ENCODE measurements around the gene HYKK. TPM values are rescaled to one million over a fixed set of nuclear protein-coding genes. Genes with fewer than 3 reads are reported as not detected.

The HYKK gene
- total RNA-seq, 6 donors from 2014 or later = 2.8 to 6.3 (median 3.2) TPM

DNA sequence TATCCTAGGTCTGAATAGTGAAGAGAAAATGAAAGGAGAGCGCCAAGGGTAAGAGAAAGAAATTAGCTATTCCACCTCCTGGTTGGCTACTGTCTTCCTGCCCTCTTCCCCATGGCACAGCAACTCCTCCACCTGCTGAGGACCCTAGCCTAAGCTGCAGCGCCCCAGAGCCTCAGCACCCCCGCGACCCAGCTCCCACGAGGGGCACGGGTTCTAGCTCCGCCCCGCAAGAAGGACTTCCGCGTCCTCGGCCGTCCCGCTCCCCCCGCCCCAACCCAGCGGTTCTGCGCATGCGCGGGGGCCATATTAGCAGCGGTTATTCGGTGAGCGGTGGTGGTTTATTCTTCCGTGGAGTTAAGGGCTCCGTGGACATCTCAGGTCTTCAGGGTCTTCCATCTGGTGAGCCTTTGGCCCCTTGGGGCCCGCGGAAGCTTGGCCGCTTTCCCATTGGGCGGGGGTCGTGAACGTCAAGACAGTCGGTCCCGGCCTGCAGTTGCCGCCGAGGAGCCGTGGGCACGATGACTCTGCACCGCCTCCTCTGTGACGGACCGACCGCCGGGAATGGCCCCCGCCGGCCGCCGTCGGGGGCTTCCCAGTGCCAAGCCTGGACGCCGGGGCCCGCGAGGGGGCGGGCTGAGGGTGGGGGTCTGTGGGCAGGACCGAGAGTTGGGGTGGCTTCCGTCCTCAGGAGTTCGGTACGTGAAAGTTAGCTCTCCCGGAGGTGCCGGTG, 32.9 kb downstream of the HYKK start, which contains the start of gene PSMA4:
PSMA4 (plus strand) TSS at position 304 of the 730 bp plus-strand sequence. CDS start 1,484 bp downstream, outside the sequence.
- 1% methylated on average over 15 to 26 of the region's 56 CpGs for WGBS, 2 donors
- peak; percentile 92 to 98 for DNase-seq

DNA sequence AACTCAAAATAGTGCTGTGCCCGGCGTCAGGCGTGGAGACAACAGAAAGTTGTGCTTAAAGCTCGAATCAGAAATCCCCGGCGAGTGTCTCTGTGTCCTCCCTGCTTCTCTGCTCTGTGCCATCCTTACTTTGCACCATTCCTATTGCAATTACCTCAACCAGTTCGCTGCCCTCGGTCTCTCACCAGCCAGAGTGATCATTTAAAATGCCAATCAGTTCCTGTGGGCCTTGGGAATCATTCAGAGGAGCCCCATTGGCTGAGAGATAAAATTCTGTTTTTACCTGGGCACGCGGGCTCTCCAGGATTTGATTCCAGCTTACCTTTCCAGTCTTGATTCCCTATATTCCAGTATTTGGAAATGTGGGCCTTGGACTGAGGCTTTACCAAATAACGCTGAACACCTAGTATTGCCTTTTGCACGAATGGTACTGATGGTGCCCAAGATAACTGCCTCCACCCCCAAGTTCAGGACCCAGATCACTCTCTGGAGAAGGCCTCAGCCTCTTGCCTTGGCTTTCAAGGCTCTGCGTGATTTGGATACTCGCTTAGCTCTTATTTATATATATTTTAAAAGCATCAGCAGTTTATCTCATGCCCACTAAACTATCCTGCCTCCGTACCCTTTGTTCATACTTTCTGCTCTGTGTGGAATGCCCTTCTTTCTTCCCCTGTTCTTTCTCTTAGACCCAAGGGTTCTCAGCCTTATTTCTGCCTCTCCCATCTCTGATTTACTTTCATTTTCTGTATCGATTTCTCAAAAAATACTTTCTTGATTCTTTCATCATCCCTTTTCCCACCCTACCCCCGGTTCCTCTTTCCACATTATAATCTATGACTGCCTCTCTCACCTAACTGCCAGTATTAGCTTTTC, 33.7 kb downstream of the HYKK start:
- whole genome bisulfite sequencing, 2 donors = 1 to 3% methylated on average over 11 to 17 of the region's 17 CpGs
- no peaks in the 10 kb centered on the region for H3K27me3 ChIP-seq

More for the DNA sequence above, 32.9 kb downstream of the HYKK start, which contains the start of gene PSMA4:
- Histone ChIP-seq H3K27me3 (no peaks in the 10 kb centered on the region), H3K27ac (peak within 1 kb of the TSS; percentile 93 to 98 (median 96)), H3K36me3 (peaks cover 8 to 27% (median 18%) of the 10 kb centered on the region in 4 donors), H3K4me1 (peaks cover 18 to 38% (median 24%) of the 10 kb centered on the region in 4 donors), H3K9me3 (no peaks in the 10 kb centered on the region), H3K4me3 (peak within 1 kb of the TSS; percentile 66 to 86 (median 76))
- TF ChIP-seq POLR2A (IDR thresholded peaks at IDR 0.05) = peak in 3 of 4 donors; percentile 63 to 89 (median 71)
- TF ChIP-seq POLR2AphosphoS5 (IDR thresholded peaks at IDR 0.05) = peak; percentile 88 to 91
- peak in 1 of 4 donors; percentile 43 for TF ChIP-seq EP300 (IDR thresholded peaks at IDR 0.05)
- TF ChIP-seq, protein P1, sequence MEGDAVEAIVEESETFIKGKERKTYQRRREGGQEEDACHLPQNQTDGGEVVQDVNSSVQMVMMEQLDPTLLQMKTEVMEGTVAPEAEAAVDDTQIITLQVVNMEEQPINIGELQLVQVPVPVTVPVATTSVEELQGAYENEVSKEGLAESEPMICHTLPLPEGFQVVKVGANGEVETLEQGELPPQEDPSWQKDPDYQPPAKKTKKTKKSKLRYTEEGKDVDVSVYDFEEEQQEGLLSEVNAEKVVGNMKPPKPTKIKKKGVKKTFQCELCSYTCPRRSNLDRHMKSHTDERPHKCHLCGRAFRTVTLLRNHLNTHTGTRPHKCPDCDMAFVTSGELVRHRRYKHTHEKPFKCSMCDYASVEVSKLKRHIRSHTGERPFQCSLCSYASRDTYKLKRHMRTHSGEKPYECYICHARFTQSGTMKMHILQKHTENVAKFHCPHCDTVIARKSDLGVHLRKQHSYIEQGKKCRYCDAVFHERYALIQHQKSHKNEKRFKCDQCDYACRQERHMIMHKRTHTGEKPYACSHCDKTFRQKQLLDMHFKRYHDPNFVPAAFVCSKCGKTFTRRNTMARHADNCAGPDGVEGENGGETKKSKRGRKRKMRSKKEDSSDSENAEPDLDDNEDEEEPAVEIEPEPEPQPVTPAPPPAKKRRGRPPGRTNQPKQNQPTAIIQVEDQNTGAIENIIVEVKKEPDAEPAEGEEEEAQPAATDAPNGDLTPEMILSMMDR (IDR thresholded peaks at IDR 0.05) = peak in 3 of 6 experiments; percentile 10 to 32 (median 25)
- ATAC-seq (ENCODE audit: low FRiP score in 2 of 2) = peak; percentile 90 to 97

DNA sequence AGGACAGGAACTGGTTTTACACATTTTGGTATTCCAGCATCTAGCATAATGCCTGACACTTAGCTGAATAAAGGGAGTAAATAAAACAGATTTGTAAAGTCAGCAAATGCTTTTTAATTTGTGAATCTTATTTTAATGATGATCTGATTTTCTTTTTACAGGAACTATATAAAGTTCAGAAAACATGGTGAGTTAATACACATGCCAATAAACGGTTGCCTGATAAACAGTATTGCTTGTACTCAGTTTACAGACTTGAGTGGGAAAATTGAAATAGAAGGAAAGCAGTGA, 34.3 kb downstream of the HYKK start:
- peaks cover 22 to 41% (median 31%) of the 10 kb centered on the region in 4 donors for H3K36me3 ChIP-seq
- H3K4me3 ChIP-seq = peak overlapping the region in 3 of 4 donors; percentile 66 to 82 (median 71)
- TF ChIP-seq, protein P1 (IDR thresholded peaks at IDR 0.05) = no peak
- TF ChIP-seq EP300 (IDR thresholded peaks at IDR 0.05) = no peak
- TF ChIP-seq POLR2AphosphoS5 (IDR thresholded peaks at IDR 0.05) = no peak
- no peak for TF ChIP-seq POLR2A (IDR thresholded peaks at IDR 0.05)
- ATAC-seq (ENCODE audit: low FRiP score in 2 of 2) (no peak), DNase-seq (no peak)
- H3K9me3 ChIP-seq = no peaks in the 10 kb centered on the region
- 29 to 47% methylated on average over 1 of the region's 1 CpG for WGBS, 2 donors
- H3K27me3 ChIP-seq = no peaks in the 10 kb centered on the region
- H3K4me1 ChIP-seq = peaks cover 18 to 38% (median 24%) of the 10 kb centered on the region in 4 donors
- peak overlapping the region in 3 of 4 donors; percentile 93 to 98 (median 95) for H3K27ac ChIP-seq

More for the DNA sequence above, 33.7 kb downstream of the HYKK start:
- ATAC-seq (ENCODE audit: low FRiP score in 2 of 2) = no peak
- TF ChIP-seq POLR2A (IDR thresholded peaks at IDR 0.05) (no peak), EP300 (IDR thresholded peaks at IDR 0.05) (no peak), POLR2AphosphoS5 (IDR thresholded peaks at IDR 0.05) (no peak)
- TF ChIP-seq, protein P1 (IDR thresholded peaks at IDR 0.05) = no peak
- Histone ChIP-seq H3K4me1 (peaks cover 18 to 38% (median 24%) of the 10 kb centered on the region in 4 donors), H3K36me3 (peaks cover 16 to 35% (median 26%) of the 10 kb centered on the region in 4 donors), H3K4me3 (peak overlapping the region; percentile 66 to 86 (median 76)), H3K27ac (peak overlapping the region; percentile 93 to 98 (median 96)), H3K9me3 (no peaks in the 10 kb centered on the region)
- no peak for DNase-seq

DNA sequence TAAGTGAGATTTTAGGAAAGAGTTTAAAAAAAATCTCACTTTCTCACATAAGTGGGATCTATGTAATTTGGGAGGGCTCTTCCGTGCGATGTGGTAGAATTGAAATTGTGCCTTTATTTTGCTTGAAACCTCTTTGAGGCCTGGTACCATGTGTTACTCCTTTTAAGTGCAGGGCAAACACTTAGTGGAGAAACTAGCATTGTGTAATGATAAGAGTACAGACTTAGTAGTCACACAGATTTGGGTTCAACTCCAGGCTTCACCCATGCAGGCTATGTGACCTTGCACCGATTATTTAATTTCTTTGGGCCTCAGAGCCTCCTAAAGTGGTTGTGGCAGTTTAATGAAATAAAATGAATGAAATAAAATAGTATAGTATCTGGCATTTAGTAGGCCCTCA, 35.3 kb downstream of the HYKK start:
- Histone ChIP-seq H3K4me1 (peaks cover 18 to 38% (median 24%) of the 10 kb centered on the region in 4 donors), H3K36me3 (peaks cover 31 to 51% (median 41%) of the 10 kb centered on the region in 4 donors)
- no peak for ATAC-seq (ENCODE audit: low FRiP score in 2 of 2)

More for the DNA sequence above, 35.3 kb downstream of the HYKK start:
- TF ChIP-seq POLR2A (IDR thresholded peaks at IDR 0.05) = no peak
- TF ChIP-seq EP300 (IDR thresholded peaks at IDR 0.05) = no peak
- no peak for TF ChIP-seq POLR2AphosphoS5 (IDR thresholded peaks at IDR 0.05)
- TF ChIP-seq, protein P1 (IDR thresholded peaks at IDR 0.05) = no peak
- no peaks in the 10 kb centered on the region for H3K27me3 ChIP-seq
- 74 to 78% methylated on average over 3 of the region's 3 CpGs for WGBS, 2 donors
- no peak for DNase-seq
- peak overlapping the region in 1 of 4 donors; percentile 82 for H3K4me3 ChIP-seq
- no peaks in the 10 kb centered on the region for H3K9me3 ChIP-seq
- peak overlapping the region in 1 of 4 donors; percentile 19 for H3K27ac ChIP-seq

Data from upper lobe of left lung (tissue), 6 donors.